Heart left ventricle (tissue), 13 donors: ENCODE data around the gene ME1.

Experiments used
- POLR2A ChIP-seq, 2 donors: fragments of 450-650 bp; IDR thresholded peaks; one replicate each; pipeline ENCODE4 v1.6.1; 2017; ENCODE audit warnings: antibody characterized with exemption in 2 of 2, mild to moderate bottlenecking in 2 of 2, moderate library complexity in 2 of 2
- TF ChIP-seq, protein P1 (sequence below), 12 donors: fragments of 200-600 bp; sonication (generic) in 4 of 12; IDR thresholded peaks; one replicate each; pipeline versions ENCODE4 v1.5.0 to v1.8.0; 2018 to 2022; ENCODE audit warnings: antibody characterized with exemption in 12 of 12, mild to moderate bottlenecking in 5 of 12
- donor health status: ischemic (EF 13 %, LVEDD 7.1; RV severe dilation, severe dysfunction).
- donor health status: DM: no; HTN: yes; CAD: no.
- donor health status: DM: no; HTN: no; CAD: no.
- donor health status: ischemic (EF 25% LVEDD 6.9; RV normal size, moderate dysfunction).
- donor health status: ischemic (EF 25% LVEDD 5.7; RV mildly dilated, moderate dysfunction).
- donor health status: ischemic (EF 35%, LVEDD 5.7; RV mildly dilated, moderate dysfunction).
- donor health status: nonischemic (EF 11% LVEDD 7.7; RV severe dilation, severe dysfunction).
- donor health status: DM: yes; HTN: yes; CAD: no.
- donor health status: PGD.
- donor health status: ischemic (EF 29% LVEDD 5.4; RV normal size, mild dysfunction).
- donor health status: nonischemic (EF 23%, LVEDD 6.1; RV moderate dilation, normal function).

DNA sequence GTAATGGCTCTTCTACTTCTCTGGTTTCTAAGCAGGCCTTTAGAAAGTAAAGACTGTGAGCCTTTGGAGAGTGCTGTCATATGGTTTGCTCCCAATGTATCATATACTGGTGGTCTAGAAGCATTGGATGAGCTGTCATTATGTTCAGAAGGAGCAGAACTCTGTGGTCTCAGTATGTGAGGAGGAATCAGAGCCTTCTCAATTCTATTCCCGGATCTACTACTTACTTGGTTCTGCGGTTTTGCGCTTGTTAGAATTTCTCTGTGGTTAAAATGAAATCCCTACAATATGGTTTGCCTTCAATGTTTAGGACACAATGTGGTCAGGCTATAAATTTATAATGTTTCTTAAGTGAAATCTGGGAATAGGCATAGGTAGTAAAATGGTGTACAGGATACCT lies 173.1 kb downstream of the ME1 start:
- TF ChIP-seq, protein P1, sequence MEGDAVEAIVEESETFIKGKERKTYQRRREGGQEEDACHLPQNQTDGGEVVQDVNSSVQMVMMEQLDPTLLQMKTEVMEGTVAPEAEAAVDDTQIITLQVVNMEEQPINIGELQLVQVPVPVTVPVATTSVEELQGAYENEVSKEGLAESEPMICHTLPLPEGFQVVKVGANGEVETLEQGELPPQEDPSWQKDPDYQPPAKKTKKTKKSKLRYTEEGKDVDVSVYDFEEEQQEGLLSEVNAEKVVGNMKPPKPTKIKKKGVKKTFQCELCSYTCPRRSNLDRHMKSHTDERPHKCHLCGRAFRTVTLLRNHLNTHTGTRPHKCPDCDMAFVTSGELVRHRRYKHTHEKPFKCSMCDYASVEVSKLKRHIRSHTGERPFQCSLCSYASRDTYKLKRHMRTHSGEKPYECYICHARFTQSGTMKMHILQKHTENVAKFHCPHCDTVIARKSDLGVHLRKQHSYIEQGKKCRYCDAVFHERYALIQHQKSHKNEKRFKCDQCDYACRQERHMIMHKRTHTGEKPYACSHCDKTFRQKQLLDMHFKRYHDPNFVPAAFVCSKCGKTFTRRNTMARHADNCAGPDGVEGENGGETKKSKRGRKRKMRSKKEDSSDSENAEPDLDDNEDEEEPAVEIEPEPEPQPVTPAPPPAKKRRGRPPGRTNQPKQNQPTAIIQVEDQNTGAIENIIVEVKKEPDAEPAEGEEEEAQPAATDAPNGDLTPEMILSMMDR (IDR thresholded peaks at IDR 0.05) = no peak
- no peak for TF ChIP-seq POLR2A (IDR thresholded peaks at IDR 0.05)
